Left ventricle myocardium inferior (tissue), 1 donor: ENCODE results near the gene GPR75. TPM values are rescaled to one million over a fixed set of nuclear protein-coding genes. Genes with fewer than 3 reads are reported as not detected.

ENCODE experiments used
- DNase-seq: peaks from one replicate; pipeline ENCODE4 v3.0.0-alpha.2; 2020
- H3K27ac ChIP-seq: fragments of 200-600 bp; replicated peaks from 2 replicates; pipeline ENCODE4 v1.8.0; 2021
- H3K27me3 ChIP-seq: fragments of 200-600 bp; 2 replicates; pipeline ENCODE4 v1.8.0; 2021; ENCODE audit warnings: low read depth
- H3K36me3 ChIP-seq: fragments of 200-600 bp; 2 replicates; pipeline ENCODE4 v1.8.0; 2021
- H3K4me1 ChIP-seq: fragments of 200-600 bp; 2 replicates; pipeline ENCODE4 v1.8.0; 2021
- H3K4me3 ChIP-seq: fragments of 200-600 bp; 2 replicates; pipeline ENCODE4 v1.8.0; 2021; ENCODE audit warnings: mild to moderate bottlenecking, moderate library complexity
- H3K9me3 ChIP-seq: fragments of 200-600 bp; replicated peaks from 2 replicates; pipeline ENCODE4 v1.8.0; 2021
- intact Hi-C: fragments of 100-400 bp; cut with micrococcal nuclease; formaldehyde crosslinking; loops from one replicate; pipeline ENCODE4 v1.11.0; 2022
- long read RNA-seq: library from polyadenylated mRNA; unstranded; transcript quantifications from one replicate; pipeline ENCODE4 v2.0.0, GENCODE V29; 2021
- total RNA-seq: library from RNA; stranded (reverse); fragmentation: NEBNext Ultra II Directional; extraction: Animal tissue kit (Norgen Biotek cat#: 25700); gene quantifications from one replicate; pipeline ENCODE4 v1.2.1, GENCODE V29; 2021
- TF ChIP-seq, protein P1 (sequence below): fragments of 200-600 bp; IDR thresholded peaks from 2 replicates; pipeline ENCODE4 v1.8.0; 2021; ENCODE audit warnings: antibody characterized with exemption, mild to moderate bottlenecking, borderline replicate concordance
- donor health status: DM: no; HTN: yes; CAD: no; lungs with severe emphysema.

The GPR75 gene
- total RNA-seq, result 0.82 TPM
- long read RNA-seq, result 0 reads

DNA sequence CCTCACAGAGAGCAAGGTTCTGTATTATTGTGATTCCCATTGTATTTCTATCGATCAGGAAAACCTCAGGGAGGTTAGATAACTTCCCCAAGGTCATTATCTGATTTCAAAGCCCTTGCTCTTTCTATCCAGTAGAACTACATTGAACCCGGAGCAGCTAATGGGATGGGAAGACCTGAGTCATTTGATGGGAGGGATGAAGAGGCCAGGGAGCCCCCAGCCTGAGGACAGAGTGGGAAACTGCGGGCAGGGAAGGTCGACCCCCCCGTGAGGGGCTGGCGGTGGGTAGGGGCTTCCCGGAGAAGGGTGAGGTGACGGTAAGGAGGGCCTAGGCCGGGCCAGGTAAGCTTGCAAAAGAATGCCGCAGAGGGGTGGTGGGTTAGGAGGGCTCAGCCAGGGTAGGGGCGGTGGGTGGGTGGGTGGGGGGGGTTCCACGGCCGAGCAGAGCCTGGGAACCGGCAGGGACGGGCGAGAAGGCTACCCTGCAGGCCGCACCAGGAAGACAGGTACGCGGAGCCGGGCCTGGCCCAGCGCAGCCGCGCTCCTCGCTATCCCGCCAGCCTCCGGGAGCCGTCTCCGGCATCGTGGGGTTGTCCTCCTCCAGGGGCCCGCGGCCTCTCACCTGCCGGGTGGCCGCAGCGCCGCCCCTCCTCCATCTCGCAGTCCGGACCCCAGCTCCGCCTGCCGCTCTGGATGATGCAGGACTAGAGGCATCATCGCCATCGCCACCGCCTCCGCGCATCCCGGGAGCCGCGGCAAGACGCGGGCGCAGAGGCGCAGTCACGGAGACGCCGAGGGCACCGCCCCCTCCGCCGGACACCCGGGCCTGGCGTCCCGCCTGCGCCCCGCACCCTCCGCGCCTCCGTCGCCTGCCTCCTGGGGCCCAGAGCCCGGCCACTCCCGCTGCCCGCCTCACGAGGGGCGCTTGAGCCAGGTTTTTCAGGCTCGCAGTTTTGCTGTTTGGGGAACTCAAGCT, at the start of gene GPR75:
GPR75 (minus strand) TSS at position 762 of the 976 bp plus-strand sequence. CDS start 5,211 bp downstream, outside the sequence.
- intact Hi-C loops, result no loop called here
- Histone ChIP-seq H3K27ac (no peak within 1 kb of the TSS), H3K9me3 (no peaks in the 10 kb centered on the region), H3K4me1 (peaks cover 20% of the 10 kb centered on the region), H3K36me3 (peaks cover 18% of the 10 kb centered on the region), H3K4me3 (peak within 1 kb of the TSS; percentile 54), H3K27me3 (no peaks in the 10 kb centered on the region)
- peak; percentile 29 for DNase-seq
- TF ChIP-seq, protein P1, sequence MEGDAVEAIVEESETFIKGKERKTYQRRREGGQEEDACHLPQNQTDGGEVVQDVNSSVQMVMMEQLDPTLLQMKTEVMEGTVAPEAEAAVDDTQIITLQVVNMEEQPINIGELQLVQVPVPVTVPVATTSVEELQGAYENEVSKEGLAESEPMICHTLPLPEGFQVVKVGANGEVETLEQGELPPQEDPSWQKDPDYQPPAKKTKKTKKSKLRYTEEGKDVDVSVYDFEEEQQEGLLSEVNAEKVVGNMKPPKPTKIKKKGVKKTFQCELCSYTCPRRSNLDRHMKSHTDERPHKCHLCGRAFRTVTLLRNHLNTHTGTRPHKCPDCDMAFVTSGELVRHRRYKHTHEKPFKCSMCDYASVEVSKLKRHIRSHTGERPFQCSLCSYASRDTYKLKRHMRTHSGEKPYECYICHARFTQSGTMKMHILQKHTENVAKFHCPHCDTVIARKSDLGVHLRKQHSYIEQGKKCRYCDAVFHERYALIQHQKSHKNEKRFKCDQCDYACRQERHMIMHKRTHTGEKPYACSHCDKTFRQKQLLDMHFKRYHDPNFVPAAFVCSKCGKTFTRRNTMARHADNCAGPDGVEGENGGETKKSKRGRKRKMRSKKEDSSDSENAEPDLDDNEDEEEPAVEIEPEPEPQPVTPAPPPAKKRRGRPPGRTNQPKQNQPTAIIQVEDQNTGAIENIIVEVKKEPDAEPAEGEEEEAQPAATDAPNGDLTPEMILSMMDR, result no peak

DNA sequence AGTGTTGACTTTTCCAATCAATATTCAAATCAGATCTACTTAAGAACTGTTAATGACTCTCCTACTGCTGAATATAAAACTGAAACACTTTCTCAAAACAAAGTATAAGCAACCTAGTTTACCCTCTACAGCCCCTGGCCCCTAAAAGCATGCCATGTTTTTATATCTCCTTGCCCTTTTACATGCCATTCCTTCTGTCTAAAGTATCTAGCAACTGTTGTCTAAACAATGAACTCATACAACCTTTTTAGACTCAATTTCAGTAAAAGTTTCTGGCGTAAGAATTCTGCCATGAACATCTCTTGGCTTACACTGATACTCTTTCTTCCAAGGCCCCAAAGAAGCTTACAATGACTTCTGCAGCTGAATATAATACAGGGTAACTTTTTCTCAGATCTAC, 47.8 kb upstream of the GPR75 start:
- TF ChIP-seq, protein P1, result no peak
- DNase-seq, result no peak
- no peak overlapping the region for H3K4me3 ChIP-seq
- no peak overlapping the region for H3K27ac ChIP-seq
- no peaks in the 10 kb centered on the region for H3K4me1 ChIP-seq
- H3K36me3 ChIP-seq, result peaks cover 78% of the 10 kb centered on the region
- H3K27me3 ChIP-seq, result no peaks in the 10 kb centered on the region
- H3K9me3 ChIP-seq, result no peaks in the 10 kb centered on the region
- intact Hi-C loops, result no loop called here

DNA sequence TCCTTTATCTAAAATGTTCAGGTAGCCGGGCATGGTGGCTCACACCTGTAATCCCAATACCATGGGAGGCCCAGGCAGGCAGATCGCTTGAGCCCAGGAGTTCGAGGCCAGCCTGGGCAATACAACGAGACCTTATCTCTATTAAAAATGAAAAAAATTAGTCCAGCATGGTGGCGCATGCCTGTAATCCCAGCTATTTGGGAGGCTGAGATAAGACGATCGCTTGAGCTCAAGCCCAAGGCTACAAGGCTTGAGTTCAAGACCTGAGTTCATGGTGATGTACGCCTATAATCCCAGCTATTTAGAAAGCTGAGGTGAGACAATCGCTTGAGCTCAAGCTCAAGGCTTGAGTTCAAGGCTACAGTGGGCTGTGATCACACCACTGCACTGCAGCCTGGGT, 45.6 kb upstream of the GPR75 start:
- Histone ChIP-seq H3K4me1 (no peaks in the 10 kb centered on the region), H3K36me3 (peaks cover 93% of the 10 kb centered on the region), H3K4me3 (no peak overlapping the region), H3K27me3 (no peaks in the 10 kb centered on the region), H3K27ac (no peak overlapping the region), H3K9me3 (no peaks in the 10 kb centered on the region)
- intact Hi-C loops, result no loop called here
- DNase-seq, result no peak
- TF ChIP-seq, protein P1, result no peak

DNA sequence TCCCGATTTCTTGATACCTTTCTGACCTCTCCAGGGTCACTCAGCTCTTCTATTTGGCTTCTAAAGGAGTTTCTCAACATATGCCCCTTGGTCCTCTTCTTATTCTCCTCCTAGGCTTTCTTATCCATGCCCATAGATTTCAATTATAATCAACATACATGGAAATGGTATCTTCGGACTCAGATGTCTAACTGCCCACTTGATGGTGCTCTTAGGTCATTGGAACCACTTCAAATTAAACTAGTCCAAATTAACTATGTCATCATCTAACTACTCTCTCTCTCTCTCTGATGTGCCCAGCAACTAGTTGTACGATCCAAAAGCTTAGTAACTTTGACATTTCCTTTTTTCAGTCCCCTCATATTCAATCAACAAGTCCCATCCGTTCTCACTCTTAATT, 43.2 kb upstream of the GPR75 start:
- Histone ChIP-seq H3K36me3 (peaks cover 96% of the 10 kb centered on the region), H3K4me3 (no peak overlapping the region), H3K4me1 (no peaks in the 10 kb centered on the region), H3K9me3 (no peaks in the 10 kb centered on the region), H3K27me3 (no peaks in the 10 kb centered on the region), H3K27ac (no peak overlapping the region)
- intact Hi-C loops, result no loop called here
- TF ChIP-seq, protein P1, result no peak
- DNase-seq, result no peak

DNA sequence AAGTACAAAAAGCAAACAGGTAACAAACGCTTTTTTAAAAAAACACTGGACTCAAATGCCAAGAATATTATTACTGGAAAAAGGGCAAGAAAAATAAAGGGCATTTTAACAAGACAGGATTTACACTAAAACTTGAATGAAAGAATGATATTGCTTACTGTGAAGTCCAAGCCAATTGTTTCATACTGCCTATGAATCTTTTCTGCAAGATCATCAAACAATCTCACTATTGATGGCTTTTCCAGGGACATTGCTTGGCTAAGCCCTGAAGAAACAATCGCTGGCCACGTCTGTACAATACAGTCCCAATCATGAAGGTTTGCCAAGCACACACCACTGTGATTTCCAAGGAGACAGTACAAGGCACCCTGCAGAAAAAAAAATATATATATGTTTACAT, 41.4 kb upstream of the GPR75 start:
- intact Hi-C loops, result no loop called here
- Histone ChIP-seq H3K27ac (no peak overlapping the region), H3K27me3 (no peaks in the 10 kb centered on the region), H3K36me3 (peaks cover 96% of the 10 kb centered on the region), H3K4me3 (no peak overlapping the region), H3K9me3 (no peaks in the 10 kb centered on the region), H3K4me1 (peaks cover 12% of the 10 kb centered on the region)
- DNase-seq, result no peak
- TF ChIP-seq, protein P1, result no peak
